Measurements from ENCODE around the gene GLS. TPM values are rescaled to one million over a fixed set of nuclear protein-coding genes. Genes with fewer than 3 reads are reported as not detected.

Gene GLS
- total RNA-seq, 1 experiment from 2014 or later: 97.4 TPM

DNA sequence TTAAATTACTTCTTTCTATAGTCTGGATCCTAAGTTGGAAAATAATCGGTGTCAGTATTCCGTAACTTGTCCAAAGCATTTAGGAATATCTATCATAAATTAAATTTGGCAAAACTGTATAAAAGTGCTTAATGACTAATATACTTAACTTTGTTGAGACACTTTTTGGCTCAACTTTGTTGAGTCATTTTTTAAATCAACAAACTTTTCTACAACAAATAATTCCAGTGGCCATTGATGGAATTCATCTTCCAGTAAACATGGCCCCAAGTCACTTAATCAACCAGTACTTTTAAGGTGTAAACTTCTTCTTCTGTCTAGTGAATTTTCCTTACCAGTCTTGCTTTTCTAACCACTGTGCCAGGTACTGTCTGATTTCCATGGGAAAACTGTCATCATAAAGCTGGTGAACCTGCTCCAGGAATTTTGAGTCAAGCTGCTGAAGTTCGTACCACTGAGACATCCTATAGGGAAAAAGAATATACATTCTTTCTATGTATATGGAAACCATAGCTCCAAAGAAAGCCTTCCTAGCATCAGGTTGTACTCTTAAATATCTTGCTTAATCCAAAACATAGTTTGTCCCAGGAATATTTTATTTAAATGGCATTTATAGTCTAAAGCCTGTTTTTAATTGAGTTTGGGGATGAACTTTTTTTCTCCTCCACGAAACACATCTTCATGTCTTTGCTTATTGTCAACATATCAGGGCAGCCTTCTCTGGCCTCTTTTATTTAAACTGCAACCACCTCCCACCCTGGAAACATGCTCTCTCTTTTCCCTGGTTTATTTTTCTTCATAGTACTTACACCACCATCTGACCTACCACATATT lies 129.1 kb downstream of the GLS start:
- H3K4me3 ChIP-seq (replicated peaks in 1 of 2; ENCODE audit: low read depth in 1 of 2, low read length in 2 of 2): no peak overlapping the region
- ChIA-PET POLR2A (no interaction called here), CTCF (no interaction called here), RAD21 (ENCODE audit: low non-redundant PET in 1 of 2, low total read pairs in 2 of 2, uncharacterized antibody in 2 of 2, unreplicated experiment in 2 of 2) (no interaction called here)
- H3K9ac ChIP-seq (ENCODE audit: low read length): no peak overlapping the region
- no peak overlapping the region for H3K4me2 ChIP-seq (ENCODE audit: low read length)
- ATAC-seq (no peak), DNase-seq (ENCODE audit: low read depth, low spot score) (no peak)
- H3K4me1 ChIP-seq (ENCODE audit: control insufficient read depth in 1 of 2, insufficient read depth in 2 of 2, low read length in 2 of 2): peaks cover 4 to 19% of the 10 kb centered on the region in 2 experiments; a peak in 3 of 4 replicates
- H3K36me3 ChIP-seq (ENCODE audit: control insufficient read depth in 1 of 2, insufficient read depth in 2 of 2, low read length in 2 of 2): peaks cover 41 to 48% of the 10 kb centered on the region in 2 experiments
- TF ChIP-seq TCF7L2 (IDR thresholded peaks at IDR 0.05; ENCODE audit: borderline replicate concordance, extremely low read depth, insufficient read depth, insufficient read length) (no peak), EZH2 (IDR thresholded peaks at IDR 0.05) (no peak), FOSL1 (IDR thresholded peaks at IDR 0.05; ENCODE audit: low read depth) (no peak), POLR2A (IDR thresholded peaks at IDR 0.05; ENCODE audit: borderline replicate concordance, extremely low read depth, insufficient read depth, insufficient read length) (no peak), RAD21 (IDR thresholded peaks at IDR 0.05; ENCODE audit: low read depth) (no peak)
- TF ChIP-seq, protein P1, sequence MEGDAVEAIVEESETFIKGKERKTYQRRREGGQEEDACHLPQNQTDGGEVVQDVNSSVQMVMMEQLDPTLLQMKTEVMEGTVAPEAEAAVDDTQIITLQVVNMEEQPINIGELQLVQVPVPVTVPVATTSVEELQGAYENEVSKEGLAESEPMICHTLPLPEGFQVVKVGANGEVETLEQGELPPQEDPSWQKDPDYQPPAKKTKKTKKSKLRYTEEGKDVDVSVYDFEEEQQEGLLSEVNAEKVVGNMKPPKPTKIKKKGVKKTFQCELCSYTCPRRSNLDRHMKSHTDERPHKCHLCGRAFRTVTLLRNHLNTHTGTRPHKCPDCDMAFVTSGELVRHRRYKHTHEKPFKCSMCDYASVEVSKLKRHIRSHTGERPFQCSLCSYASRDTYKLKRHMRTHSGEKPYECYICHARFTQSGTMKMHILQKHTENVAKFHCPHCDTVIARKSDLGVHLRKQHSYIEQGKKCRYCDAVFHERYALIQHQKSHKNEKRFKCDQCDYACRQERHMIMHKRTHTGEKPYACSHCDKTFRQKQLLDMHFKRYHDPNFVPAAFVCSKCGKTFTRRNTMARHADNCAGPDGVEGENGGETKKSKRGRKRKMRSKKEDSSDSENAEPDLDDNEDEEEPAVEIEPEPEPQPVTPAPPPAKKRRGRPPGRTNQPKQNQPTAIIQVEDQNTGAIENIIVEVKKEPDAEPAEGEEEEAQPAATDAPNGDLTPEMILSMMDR (IDR thresholded peaks at IDR 0.05 in 2 of 3, conservative IDR thresholded peaks at IDR 0.05 in 1 of 3; ENCODE audit: borderline replicate concordance in 1 of 3, insufficient read depth in 1 of 3, low read depth in 2 of 3, low read length in 2 of 3): no peak
- TF ChIP-seq, protein P2, sequence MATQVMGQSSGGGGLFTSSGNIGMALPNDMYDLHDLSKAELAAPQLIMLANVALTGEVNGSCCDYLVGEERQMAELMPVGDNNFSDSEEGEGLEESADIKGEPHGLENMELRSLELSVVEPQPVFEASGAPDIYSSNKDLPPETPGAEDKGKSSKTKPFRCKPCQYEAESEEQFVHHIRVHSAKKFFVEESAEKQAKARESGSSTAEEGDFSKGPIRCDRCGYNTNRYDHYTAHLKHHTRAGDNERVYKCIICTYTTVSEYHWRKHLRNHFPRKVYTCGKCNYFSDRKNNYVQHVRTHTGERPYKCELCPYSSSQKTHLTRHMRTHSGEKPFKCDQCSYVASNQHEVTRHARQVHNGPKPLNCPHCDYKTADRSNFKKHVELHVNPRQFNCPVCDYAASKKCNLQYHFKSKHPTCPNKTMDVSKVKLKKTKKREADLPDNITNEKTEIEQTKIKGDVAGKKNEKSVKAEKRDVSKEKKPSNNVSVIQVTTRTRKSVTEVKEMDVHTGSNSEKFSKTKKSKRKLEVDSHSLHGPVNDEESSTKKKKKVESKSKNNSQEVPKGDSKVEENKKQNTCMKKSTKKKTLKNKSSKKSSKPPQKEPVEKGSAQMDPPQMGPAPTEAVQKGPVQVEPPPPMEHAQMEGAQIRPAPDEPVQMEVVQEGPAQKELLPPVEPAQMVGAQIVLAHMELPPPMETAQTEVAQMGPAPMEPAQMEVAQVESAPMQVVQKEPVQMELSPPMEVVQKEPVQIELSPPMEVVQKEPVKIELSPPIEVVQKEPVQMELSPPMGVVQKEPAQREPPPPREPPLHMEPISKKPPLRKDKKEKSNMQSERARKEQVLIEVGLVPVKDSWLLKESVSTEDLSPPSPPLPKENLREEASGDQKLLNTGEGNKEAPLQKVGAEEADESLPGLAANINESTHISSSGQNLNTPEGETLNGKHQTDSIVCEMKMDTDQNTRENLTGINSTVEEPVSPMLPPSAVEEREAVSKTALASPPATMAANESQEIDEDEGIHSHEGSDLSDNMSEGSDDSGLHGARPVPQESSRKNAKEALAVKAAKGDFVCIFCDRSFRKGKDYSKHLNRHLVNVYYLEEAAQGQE (IDR thresholded peaks at IDR 0.05; ENCODE audit: low read depth): no peak
- TF ChIP-seq, protein P3, sequence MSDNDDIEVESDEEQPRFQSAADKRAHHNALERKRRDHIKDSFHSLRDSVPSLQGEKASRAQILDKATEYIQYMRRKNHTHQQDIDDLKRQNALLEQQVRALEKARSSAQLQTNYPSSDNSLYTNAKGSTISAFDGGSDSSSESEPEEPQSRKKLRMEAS (IDR thresholded peaks at IDR 0.05): no peak
- H4K20me1 ChIP-seq (ENCODE audit: insufficient read depth): no peaks in the 10 kb centered on the region
- H2AFZ ChIP-seq (ENCODE audit: low read depth, low read length, poor library complexity, severe bottlenecking): no peak overlapping the region
- intact Hi-C loops (cut with micrococcal nuclease): no loop called here
- no TSS peak for BruUV-seq (replicated peaks)
- no peak overlapping the region for H3K27ac ChIP-seq (ENCODE audit: low read depth, low read length)
- peaks cover 36% of the 10 kb centered on the region for H3K79me2 ChIP-seq (ENCODE audit: insufficient read depth, low read length)
- H3K27me3 ChIP-seq (ENCODE audit: insufficient read depth, low read length): no peaks in the 10 kb centered on the region
- no peaks in the 10 kb centered on the region for H3K9me2 ChIP-seq (ENCODE audit: insufficient read depth)
- no peaks in the 10 kb centered on the region for H3K9me3 ChIP-seq (ENCODE audit: control insufficient read depth in 1 of 2, insufficient read depth in 1 of 2, low read depth in 1 of 2, low read length in 2 of 2)

Measured in HCT116 (cell line).